HG02981 (cell line): Measurements from ENCODE around the gene ZNF462.

Experiments used
- ATAC-seq: cut with Tn5 transposase; IDR thresholded peaks from one replicate; pipeline ENCODE4 v1.9.1; 2021; ENCODE audit warnings: mild to moderate bottlenecking, moderate library complexity; ENCODE audit not compliant: unreplicated experiment

Gene ZNF462

GRCh38 chr9:107046692-107047091 lies 183.7 kb downstream of the ZNF462 start:
- peak; percentile 81 for ATAC-seq

DNA sequence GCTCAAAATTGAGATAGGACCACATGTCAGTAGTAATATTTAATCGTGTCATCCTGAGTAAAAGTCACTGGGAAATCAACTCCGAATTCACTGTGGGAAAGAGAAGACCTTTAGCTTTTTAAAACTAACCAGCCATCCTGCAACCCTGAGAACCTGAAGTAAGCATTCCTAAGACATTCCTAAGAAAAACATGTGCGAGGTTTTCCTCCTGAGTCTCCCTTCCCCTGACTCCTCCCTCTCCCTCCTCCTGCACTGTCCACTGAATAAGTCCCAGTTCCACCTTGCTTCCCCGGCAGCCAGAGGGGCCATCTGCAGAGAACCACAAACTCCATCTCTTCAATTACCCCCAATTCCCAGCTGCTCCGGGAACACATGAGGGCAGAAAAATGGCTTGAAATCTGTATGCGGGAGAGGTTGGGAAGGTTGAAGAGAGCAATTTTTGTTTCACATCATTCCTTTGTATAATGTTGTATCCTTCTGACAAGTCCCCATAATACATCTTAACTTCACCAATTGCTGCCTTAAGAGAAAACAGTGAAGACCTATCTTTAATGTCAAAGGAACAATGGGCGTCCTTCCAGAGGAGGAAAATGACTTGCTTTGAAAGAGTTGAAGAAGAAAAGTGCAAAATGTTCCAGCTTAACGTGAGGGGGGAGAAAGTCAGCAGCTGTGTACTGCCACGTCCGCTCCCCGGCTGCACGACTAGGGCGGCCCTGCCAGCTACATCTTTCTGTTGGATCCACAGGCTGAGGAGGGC lies 186.3 kb downstream of the ZNF462 start:
- ATAC-seq: no peak

DNA sequence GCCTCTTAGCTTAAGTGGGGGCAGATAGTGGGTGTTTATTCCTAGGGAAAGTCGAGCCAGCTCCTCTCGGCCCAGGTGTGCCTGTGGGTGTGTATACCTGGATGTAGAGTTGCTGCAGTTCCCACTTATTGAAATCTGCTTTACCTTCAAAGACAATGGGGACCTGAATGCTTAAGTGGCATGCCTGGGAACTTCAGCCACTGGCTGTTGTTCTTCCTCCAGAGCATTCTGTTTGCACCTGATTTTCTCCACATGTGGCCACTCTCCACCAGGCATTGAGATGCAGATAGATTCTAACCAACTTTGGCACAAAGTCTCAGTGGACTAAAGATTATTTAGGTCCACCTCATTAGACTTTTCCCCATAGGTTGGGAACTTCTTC lies 186.8 kb downstream of the ZNF462 start:
- ATAC-seq: no peak

- no peak for ATAC-seq
Observed at GRCh38 chr9:107051392-107051791, 188.4 kb downstream of the ZNF462 start.

DNA sequence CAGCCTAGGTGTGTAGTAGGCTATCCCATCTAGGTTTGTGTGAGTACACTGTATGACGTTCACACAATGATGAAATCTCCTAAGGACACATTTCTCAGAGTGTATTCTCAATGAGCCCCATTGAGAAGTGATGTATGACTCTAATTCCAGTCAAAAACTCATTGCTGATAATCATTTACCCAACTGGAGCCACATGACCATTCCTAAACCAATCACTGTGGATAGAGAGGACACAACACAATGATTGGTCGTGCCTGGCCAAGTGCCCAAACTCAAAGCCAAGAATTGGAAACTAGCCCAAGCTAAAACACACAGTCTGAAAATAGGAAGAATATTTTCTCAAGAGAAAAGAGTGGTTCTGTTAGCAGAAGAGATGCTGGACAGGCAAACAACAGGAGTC lies 191.2 kb downstream of the ZNF462 start:
- ATAC-seq: no peak

DNA sequence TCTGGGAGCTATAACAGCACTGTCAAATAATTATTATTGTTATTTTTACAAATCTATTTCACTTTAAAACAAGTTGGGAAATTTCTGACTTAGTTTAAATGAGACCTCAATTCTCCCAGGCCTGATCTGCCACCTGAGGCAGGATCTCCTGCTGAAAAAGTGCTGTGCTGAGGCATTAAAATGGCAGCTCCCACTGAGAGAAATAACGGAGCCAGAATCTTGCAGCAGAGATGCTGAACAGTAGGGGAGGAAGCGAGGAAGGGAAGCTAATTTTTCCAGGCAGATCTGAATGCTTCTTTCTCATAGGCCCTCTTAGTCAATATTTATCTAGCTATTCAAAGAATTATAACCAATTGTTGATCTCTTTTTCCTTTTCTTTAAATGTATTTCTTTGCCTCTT lies 196.3 kb downstream of the ZNF462 start:
- no peak for ATAC-seq

GRCh38 chr9:107060062-107060461 lies 197.1 kb downstream of the ZNF462 start:
- ATAC-seq: no peak
